HFF-Myc (cell line): ENCODE measurements around the gene CDC14C.
"Not testable (repeated sequence)": the region's sequence is repeated elsewhere in the genome, so short reads cannot be mapped to it uniquely, and the experiment has no call there.

Source experiments
- DNase-seq: peaks from one replicate; pipeline ENCODE4 v3.0.0-alpha.2; 2011; ENCODE audit warnings: low read depth; ENCODE audit errors: extremely low read depth
- H3K4me3 ChIP-seq: replicated peaks from 2 replicates; pipeline ENCODE4 v1.5.1; 2011; ENCODE audit warnings: low read depth, mild to moderate bottlenecking, control low read depth, low read length
- CTCF ChIP-seq: IDR thresholded peaks from 2 replicates; pipeline ENCODE4 v1.5.1; 2012; ENCODE audit warnings: mild to moderate bottlenecking, low read depth, low read length, control low read depth; ENCODE audit errors: missing control alignments

CDC14C gene

GRCh38 chr7:48899932-48900331 lies 24.4 kb upstream of the CDC14C start:
- H3K4me3 ChIP-seq: no peak overlapping the region
- TF ChIP-seq CTCF: no peak
- DNase-seq: no peak

- DNase-seq: no peak
- H3K4me3 ChIP-seq: no peak overlapping the region
- no peak for TF ChIP-seq CTCF
These were observed 22.4 kb upstream of the CDC14C start for GRCh38 chr7:48901966-48902365.

GRCh38 chr7:48904975-48905374 lies 19.4 kb upstream of the CDC14C start:
- no peak overlapping the region for H3K4me3 ChIP-seq
- DNase-seq: no peak
- no peak for TF ChIP-seq CTCF

DNA sequence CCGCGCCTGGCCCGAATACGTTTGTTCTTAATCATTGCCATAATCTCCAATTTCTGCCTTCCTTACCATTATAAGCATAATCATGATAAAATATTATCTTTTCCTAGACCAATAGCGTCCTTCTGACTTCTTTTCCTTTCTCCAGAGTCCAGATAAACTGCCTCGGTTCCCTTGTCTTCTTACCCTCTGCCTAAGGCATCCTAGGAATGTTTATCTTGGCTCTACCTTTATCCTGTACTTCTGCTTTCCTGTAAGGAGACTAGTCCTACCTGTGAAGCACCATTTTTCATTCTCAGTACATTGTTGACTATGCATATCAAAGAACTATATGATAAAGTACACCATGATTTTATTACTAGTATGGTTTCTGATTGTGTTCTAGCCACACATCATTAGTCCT lies 18.7 kb upstream of the CDC14C start:
- not testable (repeated sequence) for DNase-seq, H3K4me3 ChIP-seq

- not testable (repeated sequence) for H3K4me3 ChIP-seq, DNase-seq
These were observed 14.5 kb upstream of the CDC14C start for GRCh38 chr7:48909887-48910286.

DNA sequence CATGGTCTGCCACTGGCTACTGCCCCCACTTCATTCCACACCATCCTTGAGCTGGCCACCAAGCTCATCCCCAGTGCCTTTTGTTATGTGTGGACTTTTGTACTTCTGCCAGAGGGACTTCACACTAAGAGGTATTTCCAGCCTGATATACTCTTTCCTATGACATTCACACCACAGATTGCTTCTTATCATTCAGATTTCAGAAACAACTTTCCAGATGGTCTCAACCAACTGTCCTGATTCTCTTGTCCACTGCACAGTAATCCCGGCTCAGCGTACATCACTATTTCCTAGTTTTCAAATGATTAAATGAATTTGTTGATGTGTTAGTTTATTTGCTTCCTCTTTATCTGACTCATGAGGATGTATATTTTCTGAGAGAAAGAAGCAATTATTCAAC lies 7.1 kb downstream of the CDC14C start:
- no peak overlapping the region for H3K4me3 ChIP-seq
- DNase-seq: no peak
- no peak for TF ChIP-seq CTCF

GRCh38 chr7:48932126-48932910 lies 8.0 kb downstream of the CDC14C start:
- no peak for DNase-seq
- H3K4me3 ChIP-seq: no peak overlapping the region
- no peak for TF ChIP-seq CTCF

DNA sequence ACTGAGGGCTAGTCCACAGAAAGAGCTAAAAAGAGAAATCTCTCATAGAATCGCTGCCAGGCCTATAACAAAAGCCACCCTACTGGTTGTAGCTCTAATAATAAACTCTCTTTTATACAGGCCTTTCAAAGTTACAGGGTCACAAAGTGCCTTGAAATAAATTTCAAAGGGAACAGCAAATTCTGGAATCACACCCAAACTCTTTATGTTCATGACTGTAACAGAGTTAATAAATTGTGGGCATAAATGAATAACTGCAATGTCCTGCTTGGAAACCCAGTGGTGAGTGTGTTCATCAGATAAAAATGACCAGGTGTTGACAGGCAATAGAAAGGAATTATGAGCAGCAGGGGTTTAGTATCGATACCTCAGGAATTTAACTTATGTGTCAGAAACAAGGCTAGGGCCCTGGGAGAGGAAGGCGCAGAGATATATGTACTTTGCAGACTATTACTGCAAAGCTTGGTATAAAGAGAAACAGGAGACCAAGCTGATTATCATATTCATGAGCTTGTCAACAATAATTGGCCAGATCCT lies 9.3 kb downstream of the CDC14C start:
- H3K4me3 ChIP-seq: no peak overlapping the region
- no peak for TF ChIP-seq CTCF
- DNase-seq: no peak
